MM.1S (cell line): ENCODE measurements around the gene PTPRA.

Experiments
- DNase-seq: peaks from one replicate; pipeline ENCODE4 v3.0.0-alpha.2; 2015
- H2AFZ ChIP-seq: fragments of 300-600 bp; sonication (generic); 2 replicates; pipeline ENCODE4 v1.6.0; 2016; ENCODE audit warnings: antibody characterized with exemption, low read length
- H3F3A ChIP-seq: fragments of 300-600 bp; sonication (generic); 2 replicates; pipeline ENCODE4 v1.6.1; 2016; ENCODE audit warnings: mild to moderate bottlenecking, antibody characterized with exemption, low read length, moderate library complexity, mixed read lengths; ENCODE audit not compliant: insufficient read depth
- H3K27ac ChIP-seq: fragments of 300-600 bp; sonication (generic); 2 replicates; pipeline ENCODE4 v1.5.1; 2016; ENCODE audit warnings: mild to moderate bottlenecking, low read length
- H3K27me3 ChIP-seq: fragments of 300-600 bp; sonication (generic); replicated peaks from 2 replicates; pipeline ENCODE4 v1.6.0; 2016; ENCODE audit warnings: low read length; ENCODE audit not compliant: insufficient read depth
- H3K36me3 ChIP-seq: fragments of 300-600 bp; sonication (generic); replicated peaks from 2 replicates; pipeline ENCODE4 v1.6.1; 2016; ENCODE audit warnings: mild to moderate bottlenecking, low read length, mixed read lengths; ENCODE audit not compliant: insufficient read depth
- H3K4me1 ChIP-seq: fragments of 300-600 bp; sonication (generic); 2 replicates; pipeline ENCODE4 v1.6.1; 2016; ENCODE audit warnings: low read length, mixed read lengths
- H3K4me2 ChIP-seq: fragments of 300-600 bp; sonication (generic); 2 replicates; pipeline ENCODE4 v1.6.0; 2016; ENCODE audit warnings: low read depth, low read length
- H3K4me3 ChIP-seq: fragments of 300-600 bp; sonication (generic); 2 replicates; pipeline ENCODE4 v1.5.1; 2016; ENCODE audit warnings: low read length, mixed read lengths
- H3K79me2 ChIP-seq: fragments of 300-600 bp; sonication (generic); 2 replicates; pipeline ENCODE4 v1.6.1; 2016; ENCODE audit warnings: mixed run types, low read length, mixed read lengths
- H3K9ac ChIP-seq: fragments of 300-600 bp; sonication (generic); 2 replicates; pipeline ENCODE4 v1.6.1; 2016; ENCODE audit warnings: low read length, mixed read lengths
- H3K9me2 ChIP-seq: fragments of 300-600 bp; sonication (generic); replicated peaks from 2 replicates; pipeline ENCODE4 v1.6.1; 2016; ENCODE audit warnings: mild to moderate bottlenecking, low read length, mixed read lengths; ENCODE audit not compliant: insufficient read depth
- H3K9me3 ChIP-seq: fragments of 300-600 bp; sonication (generic); replicated peaks from 2 replicates; pipeline ENCODE4 v1.6.1; 2016; ENCODE audit warnings: mild to moderate bottlenecking, low read length, mixed read lengths; ENCODE audit not compliant: insufficient read depth
- H4K20me1 ChIP-seq: fragments of 300-600 bp; sonication (generic); 2 replicates; pipeline ENCODE4 v1.6.1; 2016; ENCODE audit warnings: mild to moderate bottlenecking, low read length, moderate library complexity, mixed read lengths; ENCODE audit not compliant: insufficient read depth
- EZH2 ChIP-seq: fragments of 300-600 bp; sonication (generic); optimal IDR thresholded peaks from 2 replicates; pipeline ENCODE3; 2017; ENCODE audit warnings: low read depth, mild to moderate bottlenecking, antibody characterized with exemption, low read length, mixed read lengths
- EZH2phosphoT487 ChIP-seq: fragments of 300-600 bp; sonication (generic); IDR thresholded peaks from 2 replicates; pipeline ENCODE4 v1.6.1; 2018; ENCODE audit warnings: antibody characterized with exemption, low read length
- TF ChIP-seq, protein P1 (sequence below): fragments of 300-600 bp; sonication (generic); IDR thresholded peaks from 2 replicates; pipeline ENCODE4 v1.5.1; 2016; ENCODE audit warnings: antibody characterized with exemption, low read length, mixed read lengths

PTPRA gene

DNA sequence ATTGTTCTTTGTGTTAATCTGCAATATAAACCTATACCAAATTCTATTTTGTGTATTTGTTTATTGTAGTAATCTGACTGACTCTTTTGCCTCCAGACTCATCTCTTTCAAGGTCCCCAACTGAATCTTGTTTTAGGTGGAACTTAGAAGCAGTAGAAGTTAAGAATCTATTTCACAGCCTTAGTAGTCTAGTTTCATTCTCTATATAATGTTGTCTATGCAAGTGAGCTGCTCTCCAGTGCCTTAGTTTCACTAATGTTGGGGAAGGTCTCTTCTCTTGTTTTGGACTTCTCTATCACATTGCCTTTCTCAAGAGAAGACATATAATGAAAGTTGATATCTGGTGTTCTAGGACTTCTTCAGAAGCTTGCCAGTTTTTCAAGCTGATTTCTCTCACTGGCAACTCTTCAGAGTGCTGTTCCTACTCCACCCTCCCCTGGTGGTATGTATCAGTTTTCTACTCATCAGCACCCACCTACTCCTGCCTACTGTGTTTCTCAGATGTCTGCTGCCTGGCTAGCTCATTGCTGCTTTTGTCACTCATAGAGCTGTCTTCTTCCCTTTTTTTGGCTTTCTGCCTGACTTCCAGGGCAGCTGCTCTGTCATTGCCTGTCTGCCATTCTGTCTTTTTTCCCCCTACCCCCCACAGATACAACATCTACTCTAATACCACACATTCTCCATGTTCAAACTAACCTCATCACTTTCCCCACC, 82.1 kb downstream of the PTPRA start:
- Histone ChIP-seq H2AFZ (no peak overlapping the region), H3K27ac (peak overlapping the region; percentile 8; the same call in 1 of the 2 replicates), H3K4me1 (peaks cover 8% of the 10 kb centered on the region; the same call in 1 of the 2 replicates), H3K79me2 (no peaks in the 10 kb centered on the region), H3K4me3 (no peak overlapping the region), H3K4me2 (0 out of 2 replicates have a peak overlapping the region, but pooled peaks have one; percentile 6), H4K20me1 (no peaks in the 10 kb centered on the region), H3K27me3 (no peaks in the 10 kb centered on the region), H3K36me3 (no peaks in the 10 kb centered on the region), H3K9me2 (no peaks in the 10 kb centered on the region), H3K9ac (no peak overlapping the region), H3K9me3 (no peaks in the 10 kb centered on the region), H3F3A (no peaks in the 10 kb centered on the region)
- TF ChIP-seq EZH2 (no peak), EZH2phosphoT487 (no peak)
- TF ChIP-seq, protein P1, sequence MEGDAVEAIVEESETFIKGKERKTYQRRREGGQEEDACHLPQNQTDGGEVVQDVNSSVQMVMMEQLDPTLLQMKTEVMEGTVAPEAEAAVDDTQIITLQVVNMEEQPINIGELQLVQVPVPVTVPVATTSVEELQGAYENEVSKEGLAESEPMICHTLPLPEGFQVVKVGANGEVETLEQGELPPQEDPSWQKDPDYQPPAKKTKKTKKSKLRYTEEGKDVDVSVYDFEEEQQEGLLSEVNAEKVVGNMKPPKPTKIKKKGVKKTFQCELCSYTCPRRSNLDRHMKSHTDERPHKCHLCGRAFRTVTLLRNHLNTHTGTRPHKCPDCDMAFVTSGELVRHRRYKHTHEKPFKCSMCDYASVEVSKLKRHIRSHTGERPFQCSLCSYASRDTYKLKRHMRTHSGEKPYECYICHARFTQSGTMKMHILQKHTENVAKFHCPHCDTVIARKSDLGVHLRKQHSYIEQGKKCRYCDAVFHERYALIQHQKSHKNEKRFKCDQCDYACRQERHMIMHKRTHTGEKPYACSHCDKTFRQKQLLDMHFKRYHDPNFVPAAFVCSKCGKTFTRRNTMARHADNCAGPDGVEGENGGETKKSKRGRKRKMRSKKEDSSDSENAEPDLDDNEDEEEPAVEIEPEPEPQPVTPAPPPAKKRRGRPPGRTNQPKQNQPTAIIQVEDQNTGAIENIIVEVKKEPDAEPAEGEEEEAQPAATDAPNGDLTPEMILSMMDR: no peak
- peak; percentile 25 for DNase-seq

DNA sequence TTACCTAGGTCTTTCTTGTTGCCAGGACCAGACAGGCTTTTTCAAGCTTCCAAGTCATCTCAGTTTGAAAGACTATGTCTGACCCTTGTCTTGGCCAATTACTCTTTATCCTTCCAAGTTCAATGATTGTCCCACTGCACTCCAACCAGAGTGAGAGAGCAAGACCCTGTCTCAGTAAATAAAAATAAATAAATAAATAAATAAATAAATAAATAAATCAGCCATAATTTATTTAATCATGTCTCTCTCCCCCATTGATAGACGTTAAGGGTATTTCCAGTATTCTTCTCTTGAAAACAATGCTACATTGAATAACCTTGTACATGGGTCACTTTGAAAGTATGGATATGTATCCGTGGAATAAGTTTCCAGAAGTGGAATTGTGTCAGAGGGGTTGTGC, 83.2 kb downstream of the PTPRA start:
- Histone ChIP-seq H3K9me3 (no peaks in the 10 kb centered on the region), H3K9ac (no peak overlapping the region), H3F3A (no peaks in the 10 kb centered on the region), H3K9me2 (no peaks in the 10 kb centered on the region), H2AFZ (no peak overlapping the region), H3K79me2 (no peaks in the 10 kb centered on the region), H3K4me1 (peaks cover 8% of the 10 kb centered on the region; the same call in 1 of the 2 replicates), H3K4me2 (no peak overlapping the region), H3K36me3 (no peaks in the 10 kb centered on the region), H3K4me3 (no peak overlapping the region), H3K27me3 (no peaks in the 10 kb centered on the region), H3K27ac (no peak overlapping the region), H4K20me1 (no peaks in the 10 kb centered on the region)
- TF ChIP-seq, protein P1: no peak
- TF ChIP-seq EZH2phosphoT487: no peak
- no peak for TF ChIP-seq EZH2
- DNase-seq: no peak

GRCh38 chr20:2967841-2968240, 94.6 kb downstream of the PTPRA start:
- H4K20me1 ChIP-seq: no peaks in the 10 kb centered on the region
- no peaks in the 10 kb centered on the region for H3F3A ChIP-seq
- H3K27me3 ChIP-seq: no peaks in the 10 kb centered on the region
- H3K4me1 ChIP-seq: no peaks in the 10 kb centered on the region
- no peak overlapping the region for H3K27ac ChIP-seq
- no peak overlapping the region for H3K9ac ChIP-seq
- no peak overlapping the region for H2AFZ ChIP-seq
- H3K79me2 ChIP-seq: no peaks in the 10 kb centered on the region; the same call in 1 of the 2 replicates
- no peak for DNase-seq
- TF ChIP-seq, protein P1: no peak
- TF ChIP-seq EZH2phosphoT487: no peak
- no peak for TF ChIP-seq EZH2
- no peaks in the 10 kb centered on the region for H3K9me3 ChIP-seq
- no peaks in the 10 kb centered on the region for H3K9me2 ChIP-seq
- H3K4me2 ChIP-seq: no peak overlapping the region
- no peak overlapping the region for H3K4me3 ChIP-seq
- H3K36me3 ChIP-seq: peaks cover 4% of the 10 kb centered on the region
